Measurements from ENCODE around the gene VEZT. TPM values are rescaled to one million over a fixed set of nuclear protein-coding genes. Genes with fewer than 3 reads are reported as not detected.

Gene VEZT
- total and polyA plus RNA-seq, 7 donors, result 19.9 to 114 (median 82.8) TPM

GRCh38 chr12:95265765-95266164 lies 48.2 kb downstream of the VEZT start:
- intact Hi-C loops (cut with DNase I), result no loop called here
- 98% methylated on average over 2 of the region's 2 CpGs for WGBS, 2 donors
- Histone ChIP-seq H3K27ac (no peak overlapping the region), H3K4me3 (no peak overlapping the region), H3K36me3 (peaks cover 0 to 69% (median 4%) of the 10 kb centered on the region in 4 donors), H3K4me1 (peaks cover 0 to 6% (median 0%) of the 10 kb centered on the region in 4 donors), H3K9me3 (no peaks in the 10 kb centered on the region), H3K27me3 (no peaks in the 10 kb centered on the region)
- DNase-seq, result no peak
- TF ChIP-seq CTCF (IDR thresholded peaks at IDR 0.05) (no peak), POLR2AphosphoS5 (IDR thresholded peaks at IDR 0.05) (no peak), POLR2A (IDR thresholded peaks at IDR 0.05) (no peak), EP300 (IDR thresholded peaks at IDR 0.05) (no peak)

- H3K4me1 ChIP-seq, result peaks cover 0 to 6% (median 0%) of the 10 kb centered on the region in 4 donors
- H3K27me3 ChIP-seq, result no peaks in the 10 kb centered on the region
- WGBS, 2 donors, result 95 to 96% methylated on average over 6 of the region's 6 CpGs
- TF ChIP-seq EP300 (IDR thresholded peaks at IDR 0.05) (no peak), POLR2AphosphoS5 (IDR thresholded peaks at IDR 0.05) (no peak), CTCF (IDR thresholded peaks at IDR 0.05) (no peak), POLR2A (IDR thresholded peaks at IDR 0.05) (no peak)
- H3K9me3 ChIP-seq, result no peaks in the 10 kb centered on the region
- no peak overlapping the region for H3K27ac ChIP-seq
- intact Hi-C loops (cut with DNase I), result no loop called here
- peaks cover 0 to 71% (median 4%) of the 10 kb centered on the region in 4 donors for H3K36me3 ChIP-seq
- DNase-seq, result no peak
- no peak overlapping the region for H3K4me3 ChIP-seq
These were observed 48.6 kb downstream of the VEZT start for GRCh38 chr12:95266254-95266653.

GRCh38 chr12:95269892-95270291 lies 52.3 kb downstream of the VEZT start:
- H3K36me3 ChIP-seq, result peaks cover 0 to 66% (median 2%) of the 10 kb centered on the region in 4 donors
- DNase-seq, result no peak
- 87 to 96% methylated on average over 3 of the region's 3 CpGs for WGBS, 2 donors
- peaks cover 0 to 6% (median 0%) of the 10 kb centered on the region in 4 donors for H3K4me1 ChIP-seq
- no peak overlapping the region for H3K27ac ChIP-seq
- intact Hi-C loops (cut with DNase I), result no loop called here
- H3K27me3 ChIP-seq, result no peaks in the 10 kb centered on the region
- TF ChIP-seq POLR2A (IDR thresholded peaks at IDR 0.05) (no peak), CTCF (IDR thresholded peaks at IDR 0.05) (no peak), POLR2AphosphoS5 (IDR thresholded peaks at IDR 0.05) (no peak), EP300 (IDR thresholded peaks at IDR 0.05) (no peak)
- H3K4me3 ChIP-seq, result no peak overlapping the region
- H3K9me3 ChIP-seq, result no peaks in the 10 kb centered on the region

- DNase-seq, result no peak
- TF ChIP-seq CTCF (IDR thresholded peaks at IDR 0.05) (no peak), POLR2A (IDR thresholded peaks at IDR 0.05) (no peak), EP300 (IDR thresholded peaks at IDR 0.05) (no peak), POLR2AphosphoS5 (IDR thresholded peaks at IDR 0.05) (no peak)
- peaks cover 0 to 68% (median 2%) of the 10 kb centered on the region in 4 donors for H3K36me3 ChIP-seq
- no peak overlapping the region for H3K27ac ChIP-seq
- peaks cover 0 to 6% (median 2%) of the 10 kb centered on the region in 4 donors for H3K4me1 ChIP-seq
- H3K27me3 ChIP-seq, result no peaks in the 10 kb centered on the region
- H3K9me3 ChIP-seq, result no peaks in the 10 kb centered on the region
- WGBS, 2 donors, result 76 to 94% methylated on average over 2 of the region's 2 CpGs
- intact Hi-C loops (cut with DNase I), result no loop called here
- H3K4me3 ChIP-seq, result no peak overlapping the region
These were observed 53.9 kb downstream of the VEZT start for GRCh38 chr12:95271465-95271864.

GRCh38 chr12:95277139-95277538 lies 59.5 kb downstream of the VEZT start:
- Histone ChIP-seq H3K4me1 (peaks cover 0 to 19% (median 14%) of the 10 kb centered on the region in 4 donors), H3K36me3 (peaks cover 0 to 52% (median 5%) of the 10 kb centered on the region in 4 donors), H3K27ac (peak overlapping the region in 3 of 4 donors; percentile 14 to 55 (median 24)), H3K4me3 (no peak overlapping the region), H3K9me3 (no peaks in the 10 kb centered on the region), H3K27me3 (no peaks in the 10 kb centered on the region)
- no peak for TF ChIP-seq EP300 (IDR thresholded peaks at IDR 0.05)
- TF ChIP-seq POLR2A (IDR thresholded peaks at IDR 0.05), result no peak
- no peak for TF ChIP-seq CTCF (IDR thresholded peaks at IDR 0.05)
- TF ChIP-seq POLR2AphosphoS5 (IDR thresholded peaks at IDR 0.05), result peak in 1 of 4 donors; percentile 20
- no peak for DNase-seq
- intact Hi-C loops (cut with DNase I), result no loop called here
- WGBS, 2 donors, result 82 to 87% methylated on average over 1 of the region's 1 CpG
